Measurements from ENCODE around the gene B4GAT1.
"Not testable (repeated sequence)": the region's sequence is repeated elsewhere in the genome, so short reads cannot be mapped to it uniquely, and the experiment has no call there.

B4GAT1 gene

GRCh38 chr11:66362481-66363147 lies 15.2 kb upstream of the B4GAT1 start:
- no peak for FAIRE-seq

GRCh38 chr11:66361502-66361941 lies 14.1 kb upstream of the B4GAT1 start:
- FAIRE-seq, result no peak

GRCh38 chr11:66360406-66361073 lies 13.1 kb upstream of the B4GAT1 start:
- no peak for FAIRE-seq

- FAIRE-seq, result no peak
These were observed 12.2 kb upstream of the B4GAT1 start for GRCh38 chr11:66359662-66360087.

- FAIRE-seq, result not testable (repeated sequence)
These were observed 3.3 kb upstream of the B4GAT1 start for GRCh38 chr11:66350560-66351235.

GRCh38 chr11:66349084-66349386 lies 1.6 kb upstream of the B4GAT1 start:
- no peak for FAIRE-seq

- no peak for FAIRE-seq
These were observed 679 bp downstream of the B4GAT1 start for GRCh38 chr11:66346476-66347424.

GRCh38 chr11:66345316-66345649 lies 2.1 kb downstream of the B4GAT1 start:
- FAIRE-seq, result no peak

- no peak for FAIRE-seq
These were observed 2.7 kb downstream of the B4GAT1 start, which contains the start of gene BRMS1 for GRCh38 chr11:66344550-66345315. Gene BRMS1 (minus strand): TSS chr11:66345104. CDS start chr11:66342234, 2,870 bp downstream.

- no peak for FAIRE-seq
These were observed 4.3 kb downstream of the B4GAT1 start for GRCh38 chr11:66343176-66343575.

- FAIRE-seq, result no peak
These were observed 5.8 kb downstream of the B4GAT1 start for GRCh38 chr11:66341502-66342126.

- no peak for FAIRE-seq
These were observed 6.6 kb downstream of the B4GAT1 start for GRCh38 chr11:66340596-66341501.

GRCh38 chr11:66339686-66340483 lies 7.5 kb downstream of the B4GAT1 start:
- no peak for FAIRE-seq

- no peak for FAIRE-seq
These were observed 8.2 kb downstream of the B4GAT1 start for GRCh38 chr11:66339162-66339675.

GRCh38 chr11:66338276-66339161 lies 8.9 kb downstream of the B4GAT1 start:
- FAIRE-seq, result no peak

- FAIRE-seq, result no peak
These were observed 10.1 kb downstream of the B4GAT1 start for GRCh38 chr11:66337103-66337899.
